ENCODE data around the gene SEC23IP. TPM values are rescaled to one million over a fixed set of nuclear protein-coding genes. Genes with fewer than 3 reads are reported as not detected.

Gene SEC23IP
- total RNA-seq, 3 donors from 2014 or later (not counting 1 experiment from before 2014, with no cell fraction given), result 45.1 to 54.5 (median 49.4) TPM

- Mint-ChIP-seq H3K4me3 (no peak overlapping the region), H3K27ac (no peak overlapping the region), H3K27me3 (ENCODE audit: low read depth in 2 of 2) (no peaks in the 10 kb centered on the region), H3K36me3 (peaks cover 16% of the 10 kb centered on the region), H3K4me1 (no peaks in the 10 kb centered on the region), H3K9me3 (no peaks in the 10 kb centered on the region)
- H3K27me3 ChIP-seq (ENCODE audit: control insufficient read depth, insufficient read depth, low read length), result no peaks in the 10 kb centered on the region
- intact Hi-C loops (cut with micrococcal nuclease), result no loop called here
- no peak overlapping the region for H3K4me3 ChIP-seq (ENCODE audit: low read length)
- no peak for ATAC-seq
- no peaks in the 10 kb centered on the region for H3K9me3 ChIP-seq (ENCODE audit: control insufficient read depth, insufficient read depth, low read length)
- no peak for TF ChIP-seq CTCF (IDR thresholded peaks at IDR 0.05)
- no peaks in the 10 kb centered on the region for H3K4me1 ChIP-seq (ENCODE audit: control insufficient read depth, insufficient read depth, low read length)
- H3K27ac ChIP-seq (ENCODE audit: low read length), result no peak overlapping the region
- H3K36me3 ChIP-seq (ENCODE audit: control insufficient read depth, insufficient read depth, low read length), result peaks cover 40% of the 10 kb centered on the region
- no peak for DNase-seq
- WGBS (ENCODE audit: insufficient coverage), result 94% methylated on average over 2 of the region's 2 CpGs
Measured at GRCh38 chr10:119942973-119943372, 50.4 kb downstream of the SEC23IP start.

- Mint-ChIP-seq H3K4me1 (no peaks in the 10 kb centered on the region), H3K36me3 (peaks cover 16% of the 10 kb centered on the region), H3K4me3 (no peak overlapping the region), H3K27ac (no peak overlapping the region), H3K27me3 (ENCODE audit: low read depth in 2 of 2) (no peaks in the 10 kb centered on the region), H3K9me3 (no peaks in the 10 kb centered on the region)
- Histone ChIP-seq H3K4me3 (ENCODE audit: low read length) (no peak overlapping the region), H3K9me3 (ENCODE audit: control insufficient read depth, insufficient read depth, low read length) (no peaks in the 10 kb centered on the region), H3K36me3 (ENCODE audit: control insufficient read depth, insufficient read depth, low read length) (peaks cover 34% of the 10 kb centered on the region), H3K27ac (ENCODE audit: low read length) (no peak overlapping the region), H3K27me3 (ENCODE audit: control insufficient read depth, insufficient read depth, low read length) (no peaks in the 10 kb centered on the region), H3K4me1 (ENCODE audit: control insufficient read depth, insufficient read depth, low read length) (no peaks in the 10 kb centered on the region)
- WGBS (ENCODE audit: insufficient coverage), result 100% methylated on average over 3 of the region's 3 CpGs
- TF ChIP-seq CTCF (IDR thresholded peaks at IDR 0.05), result no peak
- DNase-seq (no peak), ATAC-seq (no peak)
- intact Hi-C loops (cut with micrococcal nuclease), result no loop called here
Measured at GRCh38 chr10:119945805-119946204, 53.3 kb downstream of the SEC23IP start.

- Histone ChIP-seq H3K36me3 (ENCODE audit: control insufficient read depth, insufficient read depth, low read length) (peaks cover 22% of the 10 kb centered on the region), H3K4me1 (ENCODE audit: control insufficient read depth, insufficient read depth, low read length) (no peaks in the 10 kb centered on the region), H3K4me3 (ENCODE audit: low read length) (no peak overlapping the region), H3K9me3 (ENCODE audit: control insufficient read depth, insufficient read depth, low read length) (no peaks in the 10 kb centered on the region), H3K27me3 (ENCODE audit: control insufficient read depth, insufficient read depth, low read length) (no peaks in the 10 kb centered on the region), H3K27ac (ENCODE audit: low read length) (no peak overlapping the region)
- H3K9me3 Mint-ChIP-seq, result no peaks in the 10 kb centered on the region
- TF ChIP-seq CTCF (IDR thresholded peaks at IDR 0.05), result no peak
- no peak overlapping the region for H3K4me3 Mint-ChIP-seq
- intact Hi-C loops (cut with micrococcal nuclease), result no loop called here
- H3K27ac Mint-ChIP-seq, result no peak overlapping the region
- H3K4me1 Mint-ChIP-seq, result no peaks in the 10 kb centered on the region
- no peaks in the 10 kb centered on the region for H3K27me3 Mint-ChIP-seq (ENCODE audit: low read depth in 2 of 2)
- peaks cover 7% of the 10 kb centered on the region for H3K36me3 Mint-ChIP-seq
- ATAC-seq (no peak), DNase-seq (no peak)
- 89% methylated on average over 6 of the region's 6 CpGs for WGBS (ENCODE audit: insufficient coverage)
Measured at GRCh38 chr10:119947300-119947699, 54.8 kb downstream of the SEC23IP start.

GRCh38 chr10:119957451-119957850 is 64.9 kb downstream of the SEC23IP start:
- no peaks in the 10 kb centered on the region for H3K36me3 ChIP-seq (ENCODE audit: control insufficient read depth, insufficient read depth, low read length)
- 86% methylated on average over 4 of the region's 4 CpGs for WGBS (ENCODE audit: insufficient coverage)
- Mint-ChIP-seq H3K36me3 (no peaks in the 10 kb centered on the region), H3K4me3 (no peak overlapping the region), H3K27ac (no peak overlapping the region), H3K4me1 (no peaks in the 10 kb centered on the region), H3K27me3 (ENCODE audit: low read depth in 2 of 2) (peaks cover 8 to 17% of the 10 kb centered on the region in 2 donors), H3K9me3 (peaks cover 2% of the 10 kb centered on the region in 2 donors)
- no peaks in the 10 kb centered on the region for H3K9me3 ChIP-seq (ENCODE audit: control insufficient read depth, insufficient read depth, low read length)
- H3K27me3 ChIP-seq (ENCODE audit: control insufficient read depth, insufficient read depth, low read length), result no peaks in the 10 kb centered on the region
- intact Hi-C loops (cut with micrococcal nuclease), result no loop called here
- DNase-seq, result no peak
- no peak overlapping the region for H3K27ac ChIP-seq (ENCODE audit: low read length)
- TF ChIP-seq CTCF (IDR thresholded peaks at IDR 0.05), result no peak
- no peak for ATAC-seq
- no peaks in the 10 kb centered on the region for H3K4me1 ChIP-seq (ENCODE audit: control insufficient read depth, insufficient read depth, low read length)
- H3K4me3 ChIP-seq (ENCODE audit: low read length), result no peak overlapping the region

Data from natural killer cell (primary cell).